ENCODE data around the gene TMEM229B.

Gene TMEM229B

DNA sequence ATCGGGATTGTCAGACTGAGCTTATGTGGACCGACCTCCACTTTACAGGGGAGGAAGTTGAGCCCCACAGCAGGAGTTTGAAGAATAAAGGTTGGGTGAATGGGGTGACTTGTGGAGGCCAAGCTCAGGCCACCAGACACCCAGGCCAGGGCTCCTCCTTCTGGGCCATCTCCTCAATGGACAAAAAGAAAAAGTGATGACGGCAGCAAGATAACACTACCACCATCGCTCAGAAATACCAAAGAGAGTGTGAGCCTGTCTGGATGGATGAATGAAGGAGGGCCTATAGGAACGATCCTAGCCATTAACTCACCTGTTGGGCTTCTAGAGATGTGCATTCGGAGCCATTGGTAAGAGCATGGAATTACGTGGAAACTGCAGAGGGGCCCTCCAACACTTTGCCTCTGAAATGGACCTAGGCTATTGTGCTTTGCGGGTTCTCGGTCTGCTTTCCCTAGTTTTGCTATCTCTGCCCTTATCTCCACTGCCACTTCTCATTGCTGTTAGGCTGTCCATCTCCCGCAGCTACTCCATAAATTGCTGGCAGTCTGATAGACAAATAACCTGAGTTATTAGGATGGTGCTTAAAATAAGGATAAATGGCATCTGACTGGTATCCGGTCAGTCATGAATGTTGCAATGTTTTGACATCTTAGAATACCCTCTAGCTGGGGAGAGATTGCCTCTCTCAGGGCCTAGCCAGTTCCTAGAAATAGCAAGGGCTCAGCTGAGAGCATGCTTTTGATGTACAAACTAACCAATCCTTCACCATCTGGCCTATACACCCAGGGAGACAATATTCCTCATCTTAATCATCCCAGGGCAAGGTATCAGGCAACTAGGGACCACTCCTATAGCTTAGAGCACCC lies 66.9 kb downstream of the TMEM229B start:
- TF ChIP-seq JUND (IDR thresholded peaks at IDR 0.05; ENCODE audit: low read depth) = no peak
- in situ Hi-C loops (cut with HindIII; ENCODE audit: low pct_unique_long_range_greater_than_20kb, low sequenced_read_pairs) = no loop called here
- no peak for DNase-seq (ENCODE audit: low read depth in 1 of 2, low spot score in 1 of 2)
